Measurements from ENCODE around the gene POC1A. TPM values are rescaled to one million over a fixed set of nuclear protein-coding genes. Genes with fewer than 3 reads are reported as not detected.

POC1A gene
- total and polyA plus RNA-seq, 9 of the 15 experiments (the other 6 are each of a cell fraction or from before 2014, with no cell fraction given) = 7.2 to 17.5 (median 12.1) TPM

DNA sequence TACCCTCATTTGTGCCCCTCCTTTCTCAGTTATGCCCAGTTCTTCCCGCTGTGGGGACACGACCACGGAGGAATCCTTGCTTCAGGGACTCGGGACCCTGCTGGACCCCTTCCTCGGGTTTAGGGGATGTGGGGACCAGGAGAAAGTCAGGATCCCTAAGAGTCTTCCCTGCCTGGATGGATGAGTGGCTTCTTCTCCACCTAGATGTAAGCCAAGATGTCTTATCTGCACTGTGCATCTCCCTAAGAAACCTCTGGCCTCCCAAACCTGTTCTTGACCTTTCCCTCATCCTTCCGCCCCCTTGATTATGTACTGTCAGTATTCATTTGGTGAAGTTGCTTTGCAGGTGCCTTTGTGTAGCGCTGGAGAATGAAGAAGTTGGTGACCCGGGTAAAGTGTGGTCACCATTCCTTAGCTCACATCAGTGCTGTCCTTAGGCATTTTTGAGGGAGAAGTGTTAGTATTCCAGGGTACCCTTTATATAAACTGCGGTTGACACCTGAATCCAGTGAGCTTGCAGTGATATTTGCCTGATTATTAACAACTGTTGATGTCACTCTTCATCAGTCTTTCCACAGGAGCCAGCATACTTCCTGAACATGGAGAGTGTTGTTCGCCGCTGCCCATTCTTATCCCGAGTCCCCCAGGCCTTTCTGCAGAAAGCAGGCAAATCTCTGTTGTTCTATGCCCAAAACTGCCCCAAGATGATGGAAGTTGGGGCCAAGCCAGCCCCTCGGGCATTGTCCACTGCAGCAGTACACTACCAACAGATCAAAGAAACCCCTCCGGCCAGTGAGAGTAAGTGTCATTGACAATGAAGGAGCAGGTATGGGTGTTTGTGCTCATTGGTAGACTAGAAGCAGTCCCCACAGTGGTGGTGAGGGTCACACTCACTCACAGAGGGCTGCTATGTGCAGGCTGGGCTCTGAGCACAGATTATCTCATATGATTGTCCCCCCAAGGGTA is 44.7 kb upstream of the POC1A start (continued):
- TF ChIP-seq ZNF449 (CRISPR knock-in tag; IDR thresholded peaks at IDR 0.05) = no peak
- TF ChIP-seq, protein P1, sequence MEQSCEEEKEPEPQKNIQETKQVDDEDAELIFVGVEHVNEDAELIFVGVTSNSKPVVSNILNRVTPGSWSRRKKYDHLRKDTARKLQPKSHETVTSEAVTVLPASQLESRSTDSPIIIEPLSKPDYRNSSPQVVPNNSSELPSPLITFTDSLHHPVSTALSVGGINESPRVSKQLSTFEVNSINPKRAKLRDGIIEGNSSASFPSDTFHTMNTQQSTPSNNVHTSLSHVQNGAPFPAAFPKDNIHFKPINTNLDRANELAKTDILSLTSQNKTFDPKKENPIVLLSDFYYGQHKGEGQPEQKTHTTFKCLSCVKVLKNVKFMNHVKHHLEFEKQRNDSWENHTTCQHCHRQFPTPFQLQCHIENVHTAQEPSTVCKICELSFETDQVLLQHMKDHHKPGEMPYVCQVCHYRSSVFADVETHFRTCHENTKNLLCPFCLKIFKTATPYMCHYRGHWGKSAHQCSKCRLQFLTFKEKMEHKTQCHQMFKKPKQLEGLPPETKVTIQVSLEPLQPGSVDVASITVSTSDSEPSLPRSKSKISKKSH (CRISPR knock-in tag; IDR thresholded peaks at IDR 0.05) = no peak
- TF ChIP-seq NCOA1 (IDR thresholded peaks at IDR 0.05; ENCODE audit: low read depth) = no peak
- TF ChIP-seq MCM3 (IDR thresholded peaks at IDR 0.05) = no peak
- TF ChIP-seq FOXA3 (CRISPR knock-in tag; conservative IDR thresholded peaks at IDR 0.05 in 1 of 2, IDR thresholded peaks at IDR 0.05 in 1 of 2) = peak in 1 of 2 experiments; percentile 31; a peak in 1 of 4 replicates
- TF ChIP-seq PPARD (CRISPR knock-in tag; IDR thresholded peaks at IDR 0.05) = no peak
- no peak for TF ChIP-seq MEF2A (IDR thresholded peaks at IDR 0.05; ENCODE audit: control insufficient read depth, low read depth, low read length)
- TF ChIP-seq RAD21 (CRISPR knock-in tag; conservative IDR thresholded peaks at IDR 0.05 in 1 of 2, IDR thresholded peaks at IDR 0.05 in 1 of 2) = no peak
- no peak for TF ChIP-seq ZNF586 (CRISPR knock-in tag; conservative IDR thresholded peaks at IDR 0.05)
- TF ChIP-seq RFX1 (IDR thresholded peaks at IDR 0.05) = no peak
- no peak for TF ChIP-seq SIRT6 (IDR thresholded peaks at IDR 0.05; ENCODE audit: low read depth, low read length)
- no peak for TF ChIP-seq PURB (CRISPR knock-in tag; IDR thresholded peaks at IDR 0.05; ENCODE audit: low read depth)
- TF ChIP-seq IRF1 (CRISPR knock-in tag; IDR thresholded peaks at IDR 0.05; ENCODE audit: borderline replicate concordance) = no peak
- no peak for TF ChIP-seq NR2C2 (CRISPR knock-in tag; IDR thresholded peaks at IDR 0.05)
- peak; percentile 69 for TF ChIP-seq NR2C2 (tag; IDR thresholded peaks at IDR 0.05)

All from K562 (cell line).